Lung (tissue), 12 donors: Measurements from ENCODE around the gene PDCD1LG2. TPM values are rescaled to one million over a fixed set of nuclear protein-coding genes. Genes with fewer than 3 reads are reported as not detected.
"Not testable (repeated sequence)": the region's sequence is repeated elsewhere in the genome, so short reads cannot be mapped to it uniquely, and the experiment has no call there.

Experiments used
- ATAC-seq: fragments of 200-7000 bp; cut with Tn5 transposase; one replicate; pipeline ENCODE4 v1.9.1; 2020; ENCODE audit warnings: moderate number of reproducible peaks; ENCODE audit not compliant: insufficient read depth, low FRiP score
- DNase-seq, 3 donors: peaks; one replicate each; pipeline ENCODE4 v3.0.0-alpha.2; 2013 to 2017
- H3K27ac ChIP-seq, 2 donors: one replicate each; pipeline ENCODE4 v1.5.1; 2013; ENCODE audit warnings: mild to moderate bottlenecking in 2 of 2, moderate library complexity in 2 of 2, control low read depth in 1 of 2, inconsistent platforms in 1 of 2, low read depth in 1 of 2, low read length in 1 of 2
- H3K27me3 ChIP-seq, 3 donors: one replicate each; pipeline ENCODE4 v1.5.1; 2013; ENCODE audit warnings: low read length in 2 of 3; ENCODE audit not compliant: control insufficient read depth in 3 of 3, insufficient read depth in 3 of 3
- H3K36me3 ChIP-seq, 4 donors: one replicate each; pipeline ENCODE4 v1.5.1; 2013; ENCODE audit warnings: low read length in 4 of 4, mild to moderate bottlenecking in 1 of 4, moderate library complexity in 1 of 4; ENCODE audit not compliant: control insufficient read depth in 4 of 4, insufficient read depth in 4 of 4
- H3K4me1 ChIP-seq, 5 donors: one replicate each; pipeline ENCODE4 v1.5.1; 2013; ENCODE audit warnings: low read length in 5 of 5, mild to moderate bottlenecking in 2 of 5, moderate library complexity in 1 of 5; ENCODE audit not compliant: control insufficient read depth in 5 of 5, insufficient read depth in 5 of 5
- H3K4me3 ChIP-seq: one replicate; pipeline ENCODE4 v1.5.1; 2013; ENCODE audit warnings: mild to moderate bottlenecking, control low read depth, moderate library complexity
- H3K9ac ChIP-seq, 2 donors: one replicate each; pipeline ENCODE4 v1.5.1; 2013; ENCODE audit warnings: low read length in 2 of 2, control low read depth in 1 of 2; ENCODE audit not compliant: insufficient read depth in 1 of 2
- H3K9me3 ChIP-seq, 4 donors: one replicate each; pipeline ENCODE4 v1.5.1; 2013; ENCODE audit warnings: low read length in 3 of 4, mild to moderate bottlenecking in 1 of 4, moderate library complexity in 1 of 4; ENCODE audit not compliant: control insufficient read depth in 4 of 4, insufficient read depth in 3 of 4
- WGBS, 2 donors: extraction: QIAGEN DNeasy Blood & Tissue Kit; methylation state at CpG; one replicate each; pipeline ENCODE4 v1.1.7; 2013; 5-methylcytosine and 5-hydroxymethylcytosine counted together
- polyA plus RNA-seq, 2 donors: library from polyadenylated mRNA; stranded (reverse); fragments of 200-250 nt; gene quantifications; one replicate each; pipeline ENCODE4 v1.2.1, GENCODE V29; 2013
- total RNA-seq, 2 donors: library from RNA; depleted of rRNA in 1 of 2; stranded (reverse); fragments of >200 nt in 1 of 2; gene quantifications; one replicate each; pipeline ENCODE4 v1.2.1, GENCODE V29; 2014 to 2021
- TF ChIP-seq, protein P1 (sequence below): IDR thresholded peaks from 2 replicates; pipeline ENCODE4 v1.5.1; 2012; ENCODE audit warnings: mild to moderate bottlenecking; ENCODE audit errors: control extremely low read depth, extremely low read depth
- donor health status: control.
- donor health status: control.
- donor health status: Bipolar disorder and iron deficiency.
- donor health status: healthy.
- donor health status: DM: yes; HTN: yes; CAD: no.

The PDCD1LG2 gene
- total and polyA plus RNA-seq, 4 donors = 0.87 to 6.7 (median 3.1) TPM

DNA sequence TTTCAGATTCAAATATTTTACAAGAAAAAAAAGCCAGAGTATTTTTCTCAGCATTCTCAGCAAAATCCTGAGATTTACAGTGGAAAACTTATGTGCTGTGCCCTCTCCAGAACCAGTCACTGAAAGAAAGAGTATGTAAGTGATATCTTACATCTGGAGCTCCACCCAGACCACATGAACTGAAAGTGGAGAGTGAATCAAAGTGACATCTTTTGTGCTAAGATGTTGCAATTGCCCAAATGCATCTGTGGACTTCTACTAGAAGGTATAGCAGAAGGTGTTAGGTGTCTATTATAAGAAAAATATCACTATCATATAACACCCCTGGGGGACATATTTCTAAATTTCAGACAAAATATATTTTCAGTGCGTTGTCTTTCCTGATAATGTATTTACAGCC is 69.5 kb downstream of the PDCD1LG2 start:
- WGBS, 2 donors = 94 to 100% methylated on average over 1 of the region's 1 CpG
- DNase-seq (no peak), ATAC-seq (no peak)
- Histone ChIP-seq H3K27ac (no peak overlapping the region), H3K36me3 (no peaks in the 10 kb centered on the region), H3K9me3 (no peaks in the 10 kb centered on the region), H3K27me3 (no peaks in the 10 kb centered on the region), H3K4me3 (no peak overlapping the region), H3K9ac (no peak overlapping the region), H3K4me1 (peaks cover 0 to 18% (median 0%) of the 10 kb centered on the region in 5 donors)
- TF ChIP-seq, protein P1, sequence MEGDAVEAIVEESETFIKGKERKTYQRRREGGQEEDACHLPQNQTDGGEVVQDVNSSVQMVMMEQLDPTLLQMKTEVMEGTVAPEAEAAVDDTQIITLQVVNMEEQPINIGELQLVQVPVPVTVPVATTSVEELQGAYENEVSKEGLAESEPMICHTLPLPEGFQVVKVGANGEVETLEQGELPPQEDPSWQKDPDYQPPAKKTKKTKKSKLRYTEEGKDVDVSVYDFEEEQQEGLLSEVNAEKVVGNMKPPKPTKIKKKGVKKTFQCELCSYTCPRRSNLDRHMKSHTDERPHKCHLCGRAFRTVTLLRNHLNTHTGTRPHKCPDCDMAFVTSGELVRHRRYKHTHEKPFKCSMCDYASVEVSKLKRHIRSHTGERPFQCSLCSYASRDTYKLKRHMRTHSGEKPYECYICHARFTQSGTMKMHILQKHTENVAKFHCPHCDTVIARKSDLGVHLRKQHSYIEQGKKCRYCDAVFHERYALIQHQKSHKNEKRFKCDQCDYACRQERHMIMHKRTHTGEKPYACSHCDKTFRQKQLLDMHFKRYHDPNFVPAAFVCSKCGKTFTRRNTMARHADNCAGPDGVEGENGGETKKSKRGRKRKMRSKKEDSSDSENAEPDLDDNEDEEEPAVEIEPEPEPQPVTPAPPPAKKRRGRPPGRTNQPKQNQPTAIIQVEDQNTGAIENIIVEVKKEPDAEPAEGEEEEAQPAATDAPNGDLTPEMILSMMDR = no peak

DNA sequence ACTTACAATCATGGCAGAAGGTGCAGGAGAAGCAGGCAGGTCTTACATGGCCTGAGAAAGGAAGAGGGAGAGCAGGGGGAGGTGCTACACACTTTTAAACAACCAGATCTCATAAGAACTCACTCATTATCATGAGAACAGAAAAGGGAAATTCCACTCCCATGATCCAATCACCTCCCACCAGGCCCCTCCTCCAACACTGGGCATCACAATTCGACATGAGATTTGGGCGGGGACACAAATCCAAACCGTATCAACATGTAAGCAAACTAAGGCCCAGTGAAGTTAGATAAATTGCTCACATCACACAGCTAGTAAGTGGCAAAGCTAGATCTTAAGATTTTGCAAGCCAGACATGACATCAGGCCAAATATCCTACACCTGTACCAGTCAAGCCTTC is 70.3 kb downstream of the PDCD1LG2 start:
- WGBS, 2 donors = 84 to 90% methylated on average over 3 of the region's 3 CpGs
- no peak overlapping the region for H3K4me3 ChIP-seq
- TF ChIP-seq, protein P1 = no peak
- ATAC-seq (no peak), DNase-seq (no peak)
- peaks cover 0 to 18% (median 0%) of the 10 kb centered on the region in 5 donors for H3K4me1 ChIP-seq
- H3K27me3 ChIP-seq = no peaks in the 10 kb centered on the region
- H3K36me3 ChIP-seq = no peaks in the 10 kb centered on the region
- H3K9me3 ChIP-seq = no peaks in the 10 kb centered on the region
- no peak overlapping the region for H3K27ac ChIP-seq
- H3K9ac ChIP-seq = no peak overlapping the region

DNA sequence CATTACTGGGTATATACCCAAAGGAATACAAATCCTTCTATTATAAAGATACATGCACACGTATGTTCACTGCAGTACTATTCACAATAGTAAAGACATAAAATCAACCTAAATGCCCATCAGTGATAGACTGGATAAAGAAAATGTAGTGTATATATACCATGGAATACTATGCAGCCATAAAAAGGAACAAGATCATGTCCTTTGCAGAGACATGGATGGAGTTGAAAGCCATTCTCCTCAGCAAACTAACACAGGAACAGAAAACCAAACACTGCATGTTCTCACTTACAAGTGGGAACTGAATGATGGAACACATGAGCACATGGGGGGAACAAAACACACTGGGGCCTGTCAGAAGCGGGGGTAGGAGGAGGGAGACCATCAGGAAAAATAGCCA is 71.4 kb downstream of the PDCD1LG2 start:
- DNase-seq, H3K9ac ChIP-seq, H3K36me3 ChIP-seq, H3K27ac ChIP-seq, H3K9me3 ChIP-seq, ATAC-seq, H3K4me3 ChIP-seq, H3K27me3 ChIP-seq: not testable (repeated sequence)
- H3K4me1 ChIP-seq = peaks cover 0 to 18% (median 0%) of the 10 kb centered on the region in 5 donors
- WGBS, 2 donors = 97 to 98% methylated on average over 2 of the region's 2 CpGs

DNA sequence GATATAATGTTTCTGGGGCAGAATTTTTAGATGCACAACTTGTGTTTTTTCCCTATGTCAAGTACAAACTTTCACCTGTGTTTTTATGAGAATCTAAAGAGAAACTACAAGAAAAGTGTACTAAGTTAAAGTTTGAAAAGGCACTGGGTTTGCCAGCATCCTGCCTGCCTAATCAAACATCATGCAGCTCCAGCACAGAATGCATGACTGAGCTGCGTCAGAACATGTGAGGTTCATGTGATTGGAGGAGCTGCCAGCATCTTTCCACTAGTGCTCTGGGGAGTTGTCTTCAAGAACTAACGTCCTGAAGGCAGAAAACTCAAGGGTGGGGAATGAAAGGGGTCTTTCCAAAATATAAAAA is 72.5 kb downstream of the PDCD1LG2 start:
- Histone ChIP-seq H3K36me3 (no peaks in the 10 kb centered on the region), H3K9ac (no peak overlapping the region), H3K4me3 (no peak overlapping the region), H3K27ac (no peak overlapping the region), H3K4me1 (peaks cover 0 to 16% (median 0%) of the 10 kb centered on the region in 5 donors), H3K9me3 (no peaks in the 10 kb centered on the region), H3K27me3 (no peaks in the 10 kb centered on the region)
- DNase-seq (peak in 2 of 3 donors; percentile 29 to 40), ATAC-seq (peak; percentile 17)
- TF ChIP-seq, protein P1 = no peak
- 45 to 65% methylated on average over 2 of the region's 2 CpGs for WGBS, 2 donors
